Stimulated activated CD4-positive, alpha-beta T cell treated with anti-CD3 and anti-CD28 coated beads, Interleukin-12 subunit alpha, Interleukin-12 subunit beta, amount 100 ng/mL, for 24 hours (primary cell): ENCODE data around the gene LMBRD1.

Experiments
- DNase-seq, 2 experiments: peaks; one replicate each; pipeline ENCODE4 v3.0.0-alpha.2; 2020; ENCODE audit warnings: low read depth in 2 of 2

Gene LMBRD1

GRCh38 chr6:69631552-69632346, 165.1 kb downstream of the LMBRD1 start:
- no peak for DNase-seq

GRCh38 chr6:69630767-69631166, 166.0 kb downstream of the LMBRD1 start:
- DNase-seq, result no peak

GRCh38 chr6:69627625-69628024, 169.2 kb downstream of the LMBRD1 start:
- no peak for DNase-seq

GRCh38 chr6:69624944-69625343, 171.9 kb downstream of the LMBRD1 start:
- DNase-seq, result no peak
